NCI-H1694 treated with DMSO at 0.1 percent for 48 hours (cell line): Measurements from ENCODE around the gene C10orf120.
A peak's percentile ranks its signal among the peaks of the same experiment; 100 is the strongest.

Experiments
- DNase-seq: peaks from one replicate; lab custom pipeline; 2025; lab: John Stamatoyannopoulos, UW

C10orf120 gene

DNA sequence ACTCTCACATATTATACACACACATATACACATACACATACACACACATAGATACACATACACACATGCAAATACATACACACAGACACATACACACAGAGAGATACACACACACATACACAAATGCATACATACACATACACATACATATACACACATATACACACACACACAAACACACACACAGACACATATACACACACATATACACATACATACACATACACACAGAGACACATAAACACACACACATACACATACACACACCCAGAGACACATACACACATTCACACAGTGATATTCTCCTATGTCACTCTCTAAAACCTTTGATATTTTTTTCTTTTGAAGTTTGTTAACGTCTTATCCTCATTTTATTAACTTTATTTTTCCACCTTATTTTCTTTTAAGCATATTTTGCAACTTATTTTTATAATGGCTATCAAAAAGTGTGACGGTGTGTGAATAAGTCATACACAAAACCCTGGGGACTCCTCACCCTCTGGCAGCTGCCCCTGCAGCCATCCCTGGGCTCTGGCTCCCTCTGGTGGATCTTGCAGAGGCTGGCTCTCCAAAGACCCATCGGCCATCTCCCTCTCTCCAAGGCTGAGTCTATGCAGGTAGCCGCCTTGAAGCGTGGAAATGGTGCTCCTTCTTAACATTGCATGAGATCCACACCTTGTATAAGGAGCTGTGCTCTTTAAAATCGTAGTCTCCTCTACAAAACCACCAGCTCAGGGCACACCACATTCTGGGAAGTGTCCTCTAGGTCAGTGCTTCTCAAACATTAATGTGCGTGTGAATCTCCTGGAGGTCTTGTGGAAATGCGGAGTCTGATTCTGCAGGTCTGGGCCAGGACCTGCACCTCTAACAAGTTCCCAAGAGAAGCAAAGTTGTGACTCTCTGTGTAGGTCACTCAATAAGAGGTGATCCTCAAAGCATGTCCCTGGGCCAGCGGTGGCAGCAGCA, 4.1 kb upstream of the C10orf120 start:
- DNase-seq = peak; percentile 6

- no peak for DNase-seq
These were observed 2.6 kb upstream of the C10orf120 start for GRCh38 chr10:122702275-122702674.

DNA sequence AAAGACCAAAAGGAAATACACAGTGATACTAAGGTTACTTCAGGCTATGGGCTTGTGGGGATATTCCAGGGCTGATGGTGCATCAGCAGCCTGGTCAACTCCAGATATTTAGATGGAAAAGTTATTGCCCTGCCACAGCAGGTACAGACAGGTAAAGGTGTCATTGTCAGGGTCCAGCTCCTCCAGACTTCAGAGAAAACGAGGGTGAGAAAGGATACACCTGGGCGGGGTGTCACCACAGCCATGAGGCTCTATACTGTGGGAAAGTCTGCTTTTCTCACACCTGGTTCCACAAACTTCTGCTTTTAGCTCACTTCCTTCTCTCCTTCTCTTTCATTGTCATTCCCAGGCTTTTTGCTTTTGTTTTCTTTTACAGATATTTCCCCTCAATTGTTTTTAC, 2.0 kb upstream of the C10orf120 start:
- DNase-seq = no peak

DNA sequence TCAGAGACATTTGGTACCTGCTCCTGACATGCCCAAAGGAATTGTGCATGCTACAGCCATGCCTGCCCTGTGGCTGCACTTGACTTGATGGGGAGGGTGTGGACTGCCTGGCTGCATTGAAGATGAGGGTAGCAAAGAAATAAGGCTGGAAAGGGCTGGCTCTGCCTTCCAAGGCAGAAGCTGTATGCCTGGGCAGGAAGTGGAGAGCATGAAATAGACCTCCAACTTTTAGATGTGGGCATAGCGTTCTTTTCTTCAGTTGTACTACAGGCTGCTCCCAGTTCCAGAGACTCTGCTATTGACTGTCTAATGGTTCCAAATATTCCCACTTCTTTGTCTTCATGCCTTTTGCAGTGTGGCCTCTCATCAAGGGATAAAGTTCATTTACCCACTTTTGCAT, 3.0 kb downstream of the C10orf120 start:
- no peak for DNase-seq

DNA sequence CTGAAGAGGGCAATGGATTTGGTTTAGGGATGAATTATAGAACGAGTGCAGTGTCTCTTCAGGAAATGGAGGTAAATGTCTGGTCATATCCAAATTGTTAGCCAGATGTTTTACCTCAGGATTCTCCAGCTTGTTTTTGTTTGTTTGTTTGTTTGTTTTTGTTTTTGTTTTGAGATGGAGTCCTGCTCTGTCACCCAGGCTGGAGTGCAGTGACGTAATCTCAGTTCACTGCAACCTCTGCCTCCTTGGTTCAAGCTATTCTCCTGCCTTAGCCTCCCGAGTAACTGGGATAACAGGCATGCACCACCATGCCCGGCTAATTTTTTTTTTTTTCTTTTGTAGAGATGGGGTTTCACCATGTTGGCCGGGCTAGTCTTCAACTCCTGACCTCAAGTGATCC, 6.9 kb downstream of the C10orf120 start:
- DNase-seq = no peak

- DNase-seq = no peak
These were observed 10.4 kb downstream of the C10orf120 start for GRCh38 chr10:122689146-122689820.

- no peak for DNase-seq
These were observed 11.2 kb downstream of the C10orf120 start for GRCh38 chr10:122688293-122688989.

DNA sequence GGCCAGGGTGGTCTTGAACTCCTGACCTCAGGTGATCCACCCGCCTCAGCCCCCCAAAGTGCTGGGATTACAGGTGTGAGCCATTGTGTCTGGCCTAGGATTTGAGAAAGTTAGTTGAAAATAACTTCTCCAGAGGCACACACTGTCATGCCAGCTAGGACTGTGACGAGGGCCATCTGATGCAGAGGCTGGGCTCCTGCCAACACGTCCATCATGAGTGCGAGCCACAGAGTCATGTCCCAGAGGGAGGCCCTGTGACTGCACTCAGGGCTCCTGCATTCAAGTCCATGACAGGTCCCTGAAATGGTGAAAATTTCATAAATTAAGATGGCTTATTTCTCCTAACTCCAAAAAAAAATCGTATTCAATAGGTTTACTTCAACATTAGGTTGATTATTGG, 17.1 kb downstream of the C10orf120 start:
- no peak for DNase-seq

- no peak for DNase-seq
These were observed 21.4 kb downstream of the C10orf120 start for GRCh38 chr10:122678266-122678665.

DNA sequence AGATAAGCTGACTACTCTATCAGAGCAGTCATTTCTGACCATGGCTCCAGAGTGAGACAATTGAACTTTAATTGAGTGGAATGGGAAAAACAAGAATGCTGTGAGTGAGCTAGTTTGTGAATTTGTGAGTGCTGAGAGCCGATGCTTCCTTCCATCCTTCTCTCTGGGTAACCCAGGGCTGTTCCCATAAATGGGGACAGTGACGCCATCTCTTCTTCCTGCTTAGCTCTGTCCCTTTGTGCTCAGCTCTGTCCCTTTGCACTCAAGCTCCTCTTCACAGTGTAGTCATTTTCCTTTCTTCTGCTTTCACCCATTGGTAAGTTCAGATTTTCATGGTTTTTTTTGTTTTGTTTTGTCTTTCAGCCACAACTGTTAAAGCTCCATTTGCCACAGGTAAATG, 24.4 kb downstream of the C10orf120 start:
- DNase-seq = no peak

DNA sequence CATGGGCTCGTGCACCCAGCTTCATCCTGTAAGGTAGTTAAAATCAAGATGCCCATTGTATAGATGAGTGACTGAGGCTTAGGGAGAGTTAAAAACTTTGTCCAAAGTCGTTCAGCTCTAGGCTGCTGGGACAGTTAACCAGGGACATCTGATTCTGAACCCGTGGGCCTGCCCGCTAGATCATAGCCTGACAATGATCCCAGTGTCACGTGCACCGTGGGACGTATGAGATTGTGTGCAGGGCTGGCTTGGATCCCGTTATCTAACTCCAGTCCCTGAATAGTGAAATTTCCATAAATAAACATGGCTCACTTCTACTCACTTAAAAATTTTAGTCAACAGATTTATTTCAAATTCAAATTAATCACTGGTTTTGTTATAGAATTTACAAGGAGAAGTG, 24.9 kb downstream of the C10orf120 start:
- no peak for DNase-seq

GRCh38 chr10:122673731-122674130, 25.9 kb downstream of the C10orf120 start:
- no peak for DNase-seq

DNA sequence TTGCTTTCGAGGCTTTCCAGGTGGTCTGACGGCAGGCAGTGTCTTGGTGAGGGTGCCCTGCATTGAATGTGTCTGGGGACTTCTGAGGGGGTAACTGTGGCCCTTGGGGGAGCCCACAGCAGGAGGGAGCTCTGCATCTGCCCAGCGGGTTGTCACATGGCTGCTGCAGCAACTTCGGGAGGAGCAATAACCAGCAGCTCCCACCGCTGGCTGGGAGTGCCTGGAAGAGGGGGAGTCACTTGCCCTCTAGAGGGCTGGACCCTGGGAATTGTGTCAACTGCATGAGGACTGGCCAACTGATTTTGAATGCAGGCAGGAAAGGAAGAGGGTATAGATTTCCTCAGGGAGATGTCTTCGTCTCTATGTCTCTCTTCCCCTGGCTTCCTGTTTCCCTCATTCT, 26.4 kb downstream of the C10orf120 start:
- DNase-seq = no peak

DNA sequence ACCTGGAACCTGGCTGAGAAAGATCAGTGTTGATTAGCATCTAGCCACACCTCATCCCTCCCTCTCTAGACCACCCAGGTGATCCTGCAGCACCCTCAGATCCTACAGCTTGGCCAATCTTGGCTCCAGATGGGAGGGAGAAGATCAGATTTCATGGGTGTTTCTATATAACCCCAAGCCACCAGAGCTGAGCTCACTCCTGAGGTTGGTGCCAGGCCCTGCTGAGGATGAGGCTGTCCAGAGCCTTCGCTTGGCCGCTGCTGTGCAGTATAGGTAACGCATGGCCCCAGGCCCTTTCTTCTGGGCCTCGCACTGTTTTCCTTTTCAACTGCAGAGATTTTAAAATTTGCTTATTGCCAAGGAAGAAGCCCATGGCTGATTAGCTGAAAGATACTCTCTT, 27.0 kb downstream of the C10orf120 start:
- DNase-seq = no peak

GRCh38 chr10:122671355-122671754, 28.3 kb downstream of the C10orf120 start:
- DNase-seq = no peak

GRCh38 chr10:122669842-122670241, 29.8 kb downstream of the C10orf120 start:
- DNase-seq = no peak

GRCh38 chr10:122669045-122669444, 30.6 kb downstream of the C10orf120 start:
- DNase-seq = no peak

DNA sequence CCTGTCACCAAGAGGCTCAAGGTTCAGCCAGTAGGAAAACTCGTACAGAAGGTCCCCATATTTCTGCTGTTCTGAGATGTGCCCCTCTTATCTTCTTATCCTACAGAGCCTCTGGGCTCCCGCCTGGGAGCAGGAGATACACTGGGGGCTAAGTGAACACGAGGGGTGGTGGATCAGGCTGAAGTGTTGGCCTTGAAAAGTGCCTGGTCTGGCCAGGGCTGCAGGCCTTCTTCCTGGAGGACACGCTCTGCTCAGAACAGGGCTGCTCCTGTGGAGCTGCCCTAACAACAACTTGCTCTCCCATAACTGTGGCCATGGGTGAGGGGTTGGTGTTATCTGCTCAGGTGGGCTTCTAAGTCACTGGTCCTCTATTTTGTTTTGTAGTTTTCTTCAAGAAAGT, 33.7 kb downstream of the C10orf120 start:
- no peak for DNase-seq

GRCh38 chr10:122665329-122665860, 34.3 kb downstream of the C10orf120 start:
- DNase-seq = no peak

- no peak for DNase-seq
These were observed 35.1 kb downstream of the C10orf120 start for GRCh38 chr10:122664501-122664900.

DNA sequence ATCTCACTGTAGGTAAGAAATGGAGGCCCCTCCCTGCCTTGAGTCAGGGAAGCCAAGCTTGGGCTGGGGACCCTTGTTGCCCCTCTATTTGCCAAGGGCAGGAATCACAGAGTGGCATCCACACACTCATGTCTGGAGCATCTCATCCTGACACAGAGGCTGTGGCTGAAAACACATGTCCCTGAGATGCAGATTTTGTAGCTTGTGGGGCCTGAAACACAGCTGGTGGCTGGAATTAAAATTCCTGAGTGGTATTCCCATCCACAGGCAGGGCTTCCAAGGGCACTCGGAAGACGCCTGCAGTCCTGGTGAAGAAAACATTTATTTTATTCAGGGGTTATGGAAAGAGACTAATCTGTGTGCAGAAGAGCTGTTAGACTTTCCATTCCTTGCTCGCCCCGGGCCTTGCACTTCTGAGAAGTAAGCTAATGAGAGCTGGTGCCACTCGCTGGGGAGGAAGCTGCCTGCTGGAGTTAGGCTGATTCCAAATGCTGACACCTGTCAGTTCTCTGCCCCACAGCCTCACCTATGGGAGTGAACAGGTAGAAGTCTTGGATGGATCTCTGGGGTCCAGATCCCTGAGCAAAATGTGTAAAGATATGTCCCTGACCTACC, 36.0 kb downstream of the C10orf120 start:
- no peak for DNase-seq

- no peak for DNase-seq
These were observed 37.4 kb downstream of the C10orf120 start for GRCh38 chr10:122662231-122662630.
